ENCODE results near the gene CHST8.
"Not testable (repeated sequence)": the region's sequence is repeated elsewhere in the genome, so short reads cannot be mapped to it uniquely, and the experiment has no call there.

The CHST8 gene

GRCh38 chr19:33621811-33622504 is at the start of gene CHST8:
Gene CHST8, plus strand, starts transcription at chr19:33621953. Its CDS starts 67,309 bp downstream, at chr19:33689262.
- no peak for DNase-seq (ENCODE audit: low read depth in 3 of 3, low spot score in 1 of 3)

- no peak for DNase-seq (ENCODE audit: low read depth in 3 of 3, low spot score in 1 of 3)
Observed at GRCh38 chr19:33572929-33573328, 48.8 kb upstream of the CHST8 start.

- DNase-seq (ENCODE audit: low read depth in 3 of 3, low spot score in 1 of 3): no peak
Observed at GRCh38 chr19:33574824-33575223, 46.9 kb upstream of the CHST8 start.

- DNase-seq (ENCODE audit: low read depth in 3 of 3, low spot score in 1 of 3): no peak
Observed at GRCh38 chr19:33578697-33579096, 43.1 kb upstream of the CHST8 start.

GRCh38 chr19:33580026-33580644 is 41.6 kb upstream of the CHST8 start:
- no peak for DNase-seq (ENCODE audit: low read depth in 3 of 3, low spot score in 1 of 3)

GRCh38 chr19:33580645-33581037 is 41.1 kb upstream of the CHST8 start:
- DNase-seq (ENCODE audit: low read depth in 3 of 3, low spot score in 1 of 3): no peak

- DNase-seq (ENCODE audit: low read depth in 3 of 3, low spot score in 1 of 3): no peak
Observed at GRCh38 chr19:33582914-33583313, 38.8 kb upstream of the CHST8 start.

- no peak for DNase-seq (ENCODE audit: low read depth in 3 of 3, low spot score in 1 of 3)
Observed at GRCh38 chr19:33587150-33587549, 34.6 kb upstream of the CHST8 start.

GRCh38 chr19:33590224-33590623 is 31.5 kb upstream of the CHST8 start:
- no peak for DNase-seq (ENCODE audit: low read depth in 3 of 3, low spot score in 1 of 3)

GRCh38 chr19:33595783-33596182 is 26.0 kb upstream of the CHST8 start:
- no peak for DNase-seq (ENCODE audit: low read depth in 3 of 3, low spot score in 1 of 3)

- no peak for DNase-seq (ENCODE audit: low read depth in 3 of 3, low spot score in 1 of 3)
Observed at GRCh38 chr19:33601583-33601982, 20.2 kb upstream of the CHST8 start.

- no peak for DNase-seq (ENCODE audit: low read depth in 3 of 3, low spot score in 1 of 3)
Observed at GRCh38 chr19:33602576-33603204, 19.1 kb upstream of the CHST8 start.

- no peak for DNase-seq (ENCODE audit: low read depth in 3 of 3, low spot score in 1 of 3)
Observed at GRCh38 chr19:33603377-33603776, 18.4 kb upstream of the CHST8 start.

GRCh38 chr19:33604651-33605050 is 17.1 kb upstream of the CHST8 start:
- no peak for DNase-seq (ENCODE audit: low read depth in 3 of 3, low spot score in 1 of 3)

GRCh38 chr19:33605803-33606295 is 15.9 kb upstream of the CHST8 start:
- not testable (repeated sequence) for DNase-seq (ENCODE audit: low read depth in 3 of 3, low spot score in 1 of 3)

GRCh38 chr19:33606556-33606955 is 15.2 kb upstream of the CHST8 start:
- no peak for DNase-seq (ENCODE audit: low read depth in 3 of 3, low spot score in 1 of 3)

- no peak for DNase-seq (ENCODE audit: low read depth in 3 of 3, low spot score in 1 of 3)
Observed at GRCh38 chr19:33609353-33609752, 12.4 kb upstream of the CHST8 start.

- DNase-seq (ENCODE audit: low read depth in 3 of 3, low spot score in 1 of 3): no peak
Observed at GRCh38 chr19:33610588-33610987, 11.2 kb upstream of the CHST8 start.

- DNase-seq (ENCODE audit: low read depth in 3 of 3, low spot score in 1 of 3): no peak
Observed at GRCh38 chr19:33612928-33613619, 8.7 kb upstream of the CHST8 start.

GRCh38 chr19:33613620-33614000 is 8.1 kb upstream of the CHST8 start:
- no peak for DNase-seq (ENCODE audit: low read depth in 3 of 3, low spot score in 1 of 3)

GRCh38 chr19:33616346-33616745 is 5.4 kb upstream of the CHST8 start:
- no peak for DNase-seq (ENCODE audit: low read depth in 3 of 3, low spot score in 1 of 3)

GRCh38 chr19:33616857-33617256 is 4.9 kb upstream of the CHST8 start:
- no peak for DNase-seq (ENCODE audit: low read depth in 3 of 3, low spot score in 1 of 3)

Measured in stimulated activated CD4-positive, alpha-beta T cell treated with anti-CD3 and anti-CD28 coated beads, TNF-alpha, amount 100 ng/mL, for 1 hour (primary cell).